ENCODE results near the gene GLRA3.

Gene GLRA3

GRCh38 chr4:174598800-174599199 is 230.2 kb downstream of the GLRA3 start:
- no peak overlapping the region for H3K27ac ChIP-seq
- no peak for TF ChIP-seq ZFX (IDR thresholded peaks at IDR 0.05)
- TF ChIP-seq CTCF (conservative IDR thresholded peaks at IDR 0.05): no peak

GRCh38 chr4:174596513-174596912 is 232.5 kb downstream of the GLRA3 start:
- no peak overlapping the region for H3K27ac ChIP-seq
- TF ChIP-seq ZFX (IDR thresholded peaks at IDR 0.05): no peak

GRCh38 chr4:174595141-174595929 is 233.7 kb downstream of the GLRA3 start:
- no peak for TF ChIP-seq CTCF (conservative IDR thresholded peaks at IDR 0.05)
- TF ChIP-seq ZFX (IDR thresholded peaks at IDR 0.05): no peak

GRCh38 chr4:174593701-174594100 is 235.3 kb downstream of the GLRA3 start:
- H3K27ac ChIP-seq: no peak overlapping the region

More at GRCh38 chr4:174595141-174595929, 233.7 kb downstream of the GLRA3 start:
- no peak overlapping the region for H3K27ac ChIP-seq

GRCh38 chr4:174592985-174593335 is 236.1 kb downstream of the GLRA3 start:
- no peak overlapping the region for H3K27ac ChIP-seq
- TF ChIP-seq CTCF (conservative IDR thresholded peaks at IDR 0.05) (no peak), ZFX (IDR thresholded peaks at IDR 0.05) (no peak)

More at GRCh38 chr4:174593701-174594100, 235.3 kb downstream of the GLRA3 start:
- TF ChIP-seq CTCF (conservative IDR thresholded peaks at IDR 0.05) (no peak), ZFX (IDR thresholded peaks at IDR 0.05) (no peak)

GRCh38 chr4:174592256-174592984 is 236.6 kb downstream of the GLRA3 start:
- H3K27ac ChIP-seq: no peak overlapping the region
- TF ChIP-seq ZFX (IDR thresholded peaks at IDR 0.05) (no peak), CTCF (conservative IDR thresholded peaks at IDR 0.05) (no peak)

GRCh38 chr4:174591243-174592021 is 237.6 kb downstream of the GLRA3 start:
- TF ChIP-seq ZFX (IDR thresholded peaks at IDR 0.05): no peak
- TF ChIP-seq CTCF (conservative IDR thresholded peaks at IDR 0.05): no peak
- no peak overlapping the region for H3K27ac ChIP-seq
